Fibroblast of villous mesenchyme (primary cell): ENCODE results near the gene KDM4C. TPM values are rescaled to one million over a fixed set of nuclear protein-coding genes. Genes with fewer than 3 reads are reported as not detected.

ENCODE experiments used
- DNase-seq: peaks from one replicate; pipeline ENCODE4 v3.0.0-alpha.2; 2010; ENCODE audit warnings: low read depth
- H3K4me3 ChIP-seq: 2 replicates; pipeline ENCODE4 v1.5.1; 2011; ENCODE audit warnings: low read depth, mild to moderate bottlenecking, low read length
- CTCF ChIP-seq: IDR thresholded peaks from 2 replicates; pipeline ENCODE4 v1.5.1; 2012; ENCODE audit warnings: low read depth, mild to moderate bottlenecking, low read length; ENCODE audit not compliant: insufficient read depth
- total RNA-seq: library from RNA; depleted of rRNA; stranded (reverse); fragments of >200 nt; gene quantifications from 2 replicates; pipeline ENCODE4 v1.2.3, GENCODE V29; 2012

The KDM4C gene
- total RNA-seq, 1 donor: 31.1 TPM

- no peak for DNase-seq
- no peak overlapping the region for H3K4me3 ChIP-seq
- TF ChIP-seq CTCF: no peak
These were observed 379.3 kb downstream of the KDM4C start for GRCh38 chr9:7137040-7137439.

GRCh38 chr9:7137571-7137970 is 379.8 kb downstream of the KDM4C start:
- no peak for TF ChIP-seq CTCF
- no peak overlapping the region for H3K4me3 ChIP-seq
- no peak for DNase-seq

GRCh38 chr9:7139886-7140285 is 382.1 kb downstream of the KDM4C start:
- no peak for DNase-seq
- no peak for TF ChIP-seq CTCF
- H3K4me3 ChIP-seq: no peak overlapping the region

GRCh38 chr9:7140401-7140800 is 382.6 kb downstream of the KDM4C start:
- no peak for DNase-seq
- no peak for TF ChIP-seq CTCF
- no peak overlapping the region for H3K4me3 ChIP-seq

- DNase-seq: no peak
- TF ChIP-seq CTCF: no peak
- no peak overlapping the region for H3K4me3 ChIP-seq
These were observed 385.9 kb downstream of the KDM4C start for GRCh38 chr9:7143645-7144200.

- no peak overlapping the region for H3K4me3 ChIP-seq
- no peak for TF ChIP-seq CTCF
- no peak for DNase-seq
These were observed 386.7 kb downstream of the KDM4C start for GRCh38 chr9:7144265-7145046.
